Endodermal cell (in vitro differentiated cells): ENCODE results near the gene TRIO. TPM values are rescaled to one million over a fixed set of nuclear protein-coding genes. Genes with fewer than 3 reads are reported as not detected.
A peak's percentile ranks its signal among the peaks of the same experiment; 100 is the strongest.

ENCODE experiments used
- DNase-seq: peaks from one replicate; pipeline ENCODE4 v3.0.0-alpha.2; 2017
- H3K27ac ChIP-seq: 2 replicates; pipeline ENCODE4 v1.5.1; 2013; ENCODE audit warnings: mild to moderate bottlenecking, low read depth, low read length, moderate library complexity
- H3K27me3 ChIP-seq: 2 replicates; pipeline ENCODE4 v1.6.1; 2013; ENCODE audit warnings: mild to moderate bottlenecking, low read length, moderate library complexity; ENCODE audit not compliant: insufficient read depth, control insufficient read depth, poor library complexity, severe bottlenecking
- H3K36me3 ChIP-seq: 2 replicates; pipeline ENCODE4 v1.7.0; 2013; ENCODE audit warnings: mild to moderate bottlenecking, low read length, moderate library complexity; ENCODE audit not compliant: control insufficient read depth, insufficient read depth
- H3K4me1 ChIP-seq: one replicate; pipeline ENCODE4 v1.7.0; 2013; ENCODE audit warnings: low read length; ENCODE audit not compliant: control insufficient read depth, insufficient read depth
- H3K4me3 ChIP-seq: 2 replicates; pipeline ENCODE4 v1.5.1; 2013; ENCODE audit warnings: mild to moderate bottlenecking, low read length, moderate library complexity
- H3K9ac ChIP-seq: 2 replicates; pipeline ENCODE4 v1.6.1; 2013; ENCODE audit warnings: mild to moderate bottlenecking, low read length, moderate library complexity; ENCODE audit not compliant: poor library complexity, severe bottlenecking; ENCODE audit errors: extremely low read depth
- H3K9me3 ChIP-seq: 2 replicates; pipeline ENCODE4 v1.6.1; 2013; ENCODE audit warnings: mild to moderate bottlenecking, low read length, moderate library complexity; ENCODE audit not compliant: control insufficient read depth
- H3K27ac Mint-ChIP-seq: 2 replicates; pipeline ENCODE4 v1.8.0; 2020; ENCODE audit warnings: mixed read lengths
- H3K27me3 Mint-ChIP-seq: 2 replicates; pipeline ENCODE4 v1.8.0; 2021; ENCODE audit warnings: mild to moderate bottlenecking, mixed read lengths; ENCODE audit not compliant: insufficient read depth
- H3K36me3 Mint-ChIP-seq: 2 replicates; pipeline ENCODE4 v1.8.0; 2020; ENCODE audit warnings: low read depth, mixed read lengths
- H3K4me1 Mint-ChIP-seq: 2 replicates; pipeline ENCODE4 v1.8.0; 2020; ENCODE audit warnings: mixed read lengths
- H3K4me3 Mint-ChIP-seq: 2 replicates; pipeline ENCODE4 v1.8.0; 2020; ENCODE audit warnings: mild to moderate bottlenecking, moderate library complexity, mixed read lengths
- H3K9me3 Mint-ChIP-seq: 2 replicates; pipeline ENCODE4 v1.8.0; 2020; ENCODE audit warnings: mild to moderate bottlenecking, mixed read lengths
- CTCF ChIP-seq: fragments of 200-600 bp; sonication (generic); conservative IDR thresholded peaks from 2 replicates; pipeline ENCODE4 v1.5.0; 2021; ENCODE audit warnings: antibody characterized with exemption, mild to moderate bottlenecking
- WGBS, 2 experiments: methylation state at CpG; one replicate each; pipeline versions ENCODE4 v1.1.5 to v1.1.7; 2013; ENCODE audit warnings: missing lambda C conversion rate in 2 of 2, mixed read lengths in 1 of 2; ENCODE audit not compliant: insufficient coverage in 1 of 2, insufficient read length in 1 of 2; 5-methylcytosine and 5-hydroxymethylcytosine counted together
- total RNA-seq, 2 donors: library from RNA; stranded (reverse); fragmentation: NEBNext Ultra II Directional in 1 of 2; extraction: Animal tissue kit (Norgen Biotek cat#: 25700) in 1 of 2; gene quantifications; 2 replicates in 1 of 2; 3 replicates in 1 of 2; pipeline ENCODE4 v1.2.1, GENCODE V29; 2021

TRIO gene
- total RNA-seq, 2 donors from 2014 or later = 88.3 to 109 TPM

- Mint-ChIP-seq H3K4me3 (no peak overlapping the region), H3K27ac (no peak overlapping the region), H3K4me1 (peaks cover 47% of the 10 kb centered on the region), H3K36me3 (no peaks in the 10 kb centered on the region), H3K27me3 (peaks cover 45% of the 10 kb centered on the region), H3K9me3 (no peaks in the 10 kb centered on the region)
- Histone ChIP-seq H3K9ac (no peak overlapping the region), H3K27me3 (peaks cover 41% of the 10 kb centered on the region), H3K4me3 (no peak overlapping the region), H3K36me3 (no peaks in the 10 kb centered on the region), H3K9me3 (no peaks in the 10 kb centered on the region), H3K4me1 (no peaks in the 10 kb centered on the region), H3K27ac (no peak overlapping the region)
- DNase-seq = no peak
- TF ChIP-seq CTCF = no peak
- 88 to 90% methylated on average over 2 to 3 of the region's 3 CpGs for WGBS, 2 experiments
Observed at GRCh38 chr5:14222206-14222605, 79.1 kb downstream of the TRIO start.

GRCh38 chr5:14223372-14223771 lies 80.2 kb downstream of the TRIO start:
- no peak for DNase-seq
- H3K4me3 Mint-ChIP-seq = no peak overlapping the region
- Histone ChIP-seq H3K9me3 (no peaks in the 10 kb centered on the region), H3K4me3 (no peak overlapping the region), H3K4me1 (no peaks in the 10 kb centered on the region), H3K27ac (no peak overlapping the region), H3K9ac (no peak overlapping the region), H3K36me3 (no peaks in the 10 kb centered on the region), H3K27me3 (peaks cover 29% of the 10 kb centered on the region)
- no peaks in the 10 kb centered on the region for H3K36me3 Mint-ChIP-seq
- peaks cover 33% of the 10 kb centered on the region for H3K27me3 Mint-ChIP-seq
- no peak for TF ChIP-seq CTCF
- WGBS, 2 experiments = 89 to 100% methylated on average over 3 to 6 of the region's 6 CpGs
- H3K4me1 Mint-ChIP-seq = peaks cover 50% of the 10 kb centered on the region
- H3K9me3 Mint-ChIP-seq = no peaks in the 10 kb centered on the region
- peak overlapping the region; percentile 2 for H3K27ac Mint-ChIP-seq

DNA sequence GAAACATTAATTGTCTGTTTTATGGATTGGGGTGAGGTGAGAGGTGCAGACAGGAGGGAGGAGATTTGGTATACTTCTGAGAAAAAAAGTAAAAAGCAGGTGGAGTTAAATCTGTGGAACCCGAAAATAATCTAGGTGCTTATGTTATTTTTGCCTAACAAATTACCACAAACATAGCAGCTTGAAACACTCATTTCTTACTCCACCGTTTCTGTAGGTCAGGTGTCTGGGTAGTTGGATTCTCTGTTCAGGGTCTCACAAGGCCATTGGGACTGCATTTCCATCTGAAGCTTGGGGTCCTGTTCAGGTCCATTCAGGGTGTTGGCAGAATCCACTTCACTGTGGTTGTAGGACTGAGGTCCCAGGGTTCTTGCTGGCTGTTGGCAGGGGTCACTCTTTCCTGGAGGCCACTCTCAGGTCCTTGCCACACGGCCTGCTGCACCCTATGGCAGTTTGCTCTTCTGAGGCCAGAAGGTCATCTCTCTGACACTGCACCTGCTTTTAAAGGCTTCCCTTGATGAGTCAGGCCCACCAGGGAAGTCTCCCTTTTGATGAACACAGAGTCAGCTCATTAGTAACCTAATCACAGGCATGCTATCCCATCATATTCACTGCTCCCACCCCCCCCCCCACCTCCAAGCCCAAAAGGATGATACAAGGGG lies 82.2 kb downstream of the TRIO start:
- Histone ChIP-seq H3K9me3 (no peaks in the 10 kb centered on the region), H3K4me1 (no peaks in the 10 kb centered on the region), H3K36me3 (no peaks in the 10 kb centered on the region), H3K27ac (no peak overlapping the region), H3K9ac (no peak overlapping the region), H3K27me3 (peaks cover 10% of the 10 kb centered on the region), H3K4me3 (no peak overlapping the region)
- Mint-ChIP-seq H3K36me3 (no peaks in the 10 kb centered on the region), H3K4me3 (no peak overlapping the region), H3K4me1 (peaks cover 44% of the 10 kb centered on the region), H3K27ac (no peak overlapping the region), H3K27me3 (peaks cover 14% of the 10 kb centered on the region), H3K9me3 (no peaks in the 10 kb centered on the region)
- 80 to 90% methylated on average over 2 to 3 of the region's 3 CpGs for WGBS, 2 experiments
- no peak for TF ChIP-seq CTCF
- DNase-seq = no peak
